ENCODE measurements around the gene PRR13. TPM values are rescaled to one million over a fixed set of nuclear protein-coding genes. Genes with fewer than 3 reads are reported as not detected.

PRR13 gene
- total and polyA plus RNA-seq, 9 of the 15 experiments (the other 6 are each of a cell fraction or from before 2014, with no cell fraction given) = 117 to 835 (median 285) TPM

GRCh38 chr12:53492830-53493609, 51.5 kb downstream of the PRR13 start (continued):
- TF ChIP-seq ZNF318 (IDR thresholded peaks at IDR 0.05; ENCODE audit: borderline replicate concordance in 1 of 2, low read depth in 1 of 2) = no peak
- TF ChIP-seq CREB1 (IDR thresholded peaks at IDR 0.05) = peak; percentile 57; the same call in 1 of the 2 replicates
- peak; percentile 21; the same call in 1 of the 2 replicates for TF ChIP-seq CREB1 (CRISPR knock-in tag; IDR thresholded peaks at IDR 0.05)
- TF ChIP-seq HMGN3 (IDR thresholded peaks at IDR 0.05; ENCODE audit: borderline replicate concordance, extremely low read depth, insufficient read length, low read depth, low read length) = peak; percentile 74
- TF ChIP-seq RAD51 (IDR thresholded peaks at IDR 0.05; ENCODE audit: borderline replicate concordance, low read depth) = peak; percentile 95
- TF ChIP-seq NFYB (IDR thresholded peaks at IDR 0.05; ENCODE audit: extremely low read depth, insufficient read length) = no peak
- peak; percentile 81 for TF ChIP-seq CCNT2 (IDR thresholded peaks at IDR 0.05; ENCODE audit: borderline replicate concordance, extremely low read depth, insufficient read length, low read depth, low read length)
- TF ChIP-seq SREBF1 (IDR thresholded peaks at IDR 0.05; ENCODE audit: borderline replicate concordance, low read depth, low read length) = 0 out of 2 replicates have a peak, but pooled peaks have one; percentile 22
- no peak for TF ChIP-seq STAT6 (CRISPR knock-in tag; IDR thresholded peaks at IDR 0.05)
- TF ChIP-seq BRD4 (IDR thresholded peaks at IDR 0.05) = no peak
- TF ChIP-seq NR2C2 (CRISPR knock-in tag; IDR thresholded peaks at IDR 0.05) = no peak
- peak; percentile 48 for TF ChIP-seq NR2C2 (tag; IDR thresholded peaks at IDR 0.05)
- TF ChIP-seq ZNF280A (IDR thresholded peaks at IDR 0.05; ENCODE audit: low read depth, partially characterized antibody) = no peak

All from K562 (cell line).